ENCODE results near the gene EBP. TPM values are rescaled to one million over a fixed set of nuclear protein-coding genes. Genes with fewer than 3 reads are reported as not detected.

The EBP gene
- total and polyA plus RNA-seq, 2 donors (not counting 3 experiments of a cell fraction or from before 2014, with no cell fraction given), result 102 to 183 TPM

GRCh38 chrX:48559636-48560035 lies 38.0 kb downstream of the EBP start:
- dilution Hi-C loops (cut with MboI; ENCODE audit: extremely low pct_ligation_motif_present, low sequenced_read_pairs), result no loop called here
- H3K4me2 ChIP-seq (ENCODE audit: insufficient read depth, low read length), result no peak overlapping the region
- H3K79me2 ChIP-seq (ENCODE audit: control insufficient read depth, insufficient read depth, low read length), result no peaks in the 10 kb centered on the region
- no peak overlapping the region for H3K9ac ChIP-seq (replicated peaks; ENCODE audit: extremely low read depth, insufficient read depth, low read length)
- H3K9me3 ChIP-seq (replicated peaks; ENCODE audit: control insufficient read depth, insufficient read depth, low read length), result no peaks in the 10 kb centered on the region
- TF ChIP-seq JUN (IDR thresholded peaks at IDR 0.05; ENCODE audit: borderline replicate concordance, insufficient read depth, insufficient read length, low read depth), result no peak
- H3K27ac ChIP-seq (ENCODE audit: insufficient read depth, low read depth, low read length), result no peak overlapping the region
- CTCF ChIA-PET, result no interaction called here
- H3K4me1 ChIP-seq (ENCODE audit: control insufficient read depth, extremely low read depth, insufficient read depth, low read length), result peaks cover 2% of the 10 kb centered on the region
- H3K9me1 ChIP-seq (replicated peaks; ENCODE audit: control insufficient read depth, extremely low read depth, insufficient read depth, low read length), result no peaks in the 10 kb centered on the region
- no peak for FAIRE-seq
- no peak overlapping the region for H2AFZ ChIP-seq (ENCODE audit: low read depth, low read length)
- no peak for DNase-seq (ENCODE audit: low read depth, low spot score)
- POLR2A ChIA-PET, result no interaction called here
- peaks cover 0 to 7% of the 10 kb centered on the region in 2 experiments for H3K36me3 ChIP-seq (ENCODE audit: control insufficient read depth in 2 of 2, extremely low read depth in 1 of 2, insufficient read depth in 2 of 2, low read length in 2 of 2)
- no peaks in the 10 kb centered on the region for H3K27me3 ChIP-seq (ENCODE audit: control insufficient read depth in 2 of 2, insufficient read depth in 2 of 2, low read length in 2 of 2)
- intact Hi-C loops (cut with micrococcal nuclease), result no loop called here
- BruUV-seq (replicated peaks), result no TSS peak
- H3K4me3 ChIP-seq (replicated peaks in 1 of 3; ENCODE audit: insufficient read depth in 1 of 3, low read depth in 1 of 3, low read length in 3 of 3), result no peak overlapping the region
- no peaks in the 10 kb centered on the region for H4K20me1 ChIP-seq (replicated peaks; ENCODE audit: control insufficient read depth, extremely low read depth, insufficient read depth, low read length)

- Histone ChIP-seq H3K9me3 (replicated peaks; ENCODE audit: control insufficient read depth, insufficient read depth, low read length) (no peaks in the 10 kb centered on the region), H2AFZ (ENCODE audit: low read depth, low read length) (no peak overlapping the region), H3K36me3 (ENCODE audit: control insufficient read depth in 2 of 2, extremely low read depth in 1 of 2, insufficient read depth in 2 of 2, low read length in 2 of 2) (peaks cover 0 to 7% of the 10 kb centered on the region in 2 experiments), H3K9me1 (replicated peaks; ENCODE audit: control insufficient read depth, extremely low read depth, insufficient read depth, low read length) (no peaks in the 10 kb centered on the region), H3K4me2 (ENCODE audit: insufficient read depth, low read length) (no peak overlapping the region), H3K27ac (ENCODE audit: insufficient read depth, low read depth, low read length) (no peak overlapping the region), H3K4me1 (ENCODE audit: control insufficient read depth, extremely low read depth, insufficient read depth, low read length) (peaks cover 2% of the 10 kb centered on the region), H3K79me2 (ENCODE audit: control insufficient read depth, insufficient read depth, low read length) (no peaks in the 10 kb centered on the region), H3K9ac (replicated peaks; ENCODE audit: extremely low read depth, insufficient read depth, low read length) (no peak overlapping the region), H4K20me1 (replicated peaks; ENCODE audit: control insufficient read depth, extremely low read depth, insufficient read depth, low read length) (no peaks in the 10 kb centered on the region), H3K4me3 (replicated peaks in 1 of 3; ENCODE audit: insufficient read depth in 1 of 3, low read depth in 1 of 3, low read length in 3 of 3) (no peak overlapping the region), H3K27me3 (ENCODE audit: control insufficient read depth in 2 of 2, insufficient read depth in 2 of 2, low read length in 2 of 2) (no peaks in the 10 kb centered on the region)
- no peak for TF ChIP-seq MYC (IDR thresholded peaks at IDR 0.05; ENCODE audit: low read depth, low read length)
- TF ChIP-seq JUN (IDR thresholded peaks at IDR 0.05; ENCODE audit: borderline replicate concordance, insufficient read depth, insufficient read length, low read depth), result no peak
- no peak for TF ChIP-seq GATA2 (IDR thresholded peaks at IDR 0.05; ENCODE audit: insufficient read depth, insufficient read length, low read depth, low read length)
- TF ChIP-seq POLR2A (IDR thresholded peaks at IDR 0.05; ENCODE audit: low read depth, low read length), result no peak
- no peak for TF ChIP-seq FOS (IDR thresholded peaks at IDR 0.05; ENCODE audit: borderline replicate concordance, insufficient read depth, low read length)
- no peak for TF ChIP-seq CTCF (IDR thresholded peaks at IDR 0.05; ENCODE audit: extremely low read depth in 1 of 2, insufficient read depth in 1 of 2, low read depth in 1 of 2, low read length in 2 of 2)
- no peak for TF ChIP-seq POLR2AphosphoS5 (IDR thresholded peaks at IDR 0.05; ENCODE audit: insufficient read depth, low read depth, low read length)
- no TSS peak for BruUV-seq (replicated peaks)
- POLR2A ChIA-PET, result no interaction called here
- DNase-seq (ENCODE audit: low read depth, low spot score) (no peak), FAIRE-seq (no peak)
- intact Hi-C loops (cut with micrococcal nuclease) (no loop called here), dilution Hi-C loops (cut with MboI; ENCODE audit: extremely low pct_ligation_motif_present, low sequenced_read_pairs) (no loop called here)
- CTCF ChIA-PET, result no interaction called here
Measured at GRCh38 chrX:48560056-48560455, 38.4 kb downstream of the EBP start.
